Left hindlimb (tissue), 1 donor: ENCODE measurements around the gene ZDHHC14.

Experiments used
- DNase-seq: peaks from one replicate; pipeline ENCODE4 v3.0.0-alpha.2; 2018

The ZDHHC14 gene

GRCh38 chr6:157655139-157655538 lies 274.1 kb downstream of the ZDHHC14 start:
- no peak for DNase-seq

- no peak for DNase-seq
Observed at GRCh38 chr6:157656437-157656997, 275.5 kb downstream of the ZDHHC14 start.

GRCh38 chr6:157657754-157658153 lies 276.8 kb downstream of the ZDHHC14 start:
- no peak for DNase-seq

- DNase-seq = no peak
Observed at GRCh38 chr6:157658301-157658700, 277.3 kb downstream of the ZDHHC14 start.

GRCh38 chr6:157659536-157660271 lies 278.7 kb downstream of the ZDHHC14 start:
- no peak for DNase-seq

- DNase-seq = no peak
Observed at GRCh38 chr6:157660414-157660813, 279.4 kb downstream of the ZDHHC14 start.

- DNase-seq = no peak
Observed at GRCh38 chr6:157661652-157662051, 280.7 kb downstream of the ZDHHC14 start.

GRCh38 chr6:157663261-157663660 lies 282.3 kb downstream of the ZDHHC14 start:
- no peak for DNase-seq

GRCh38 chr6:157665180-157665579 lies 284.2 kb downstream of the ZDHHC14 start:
- DNase-seq = no peak

GRCh38 chr6:157666729-157667128 lies 285.7 kb downstream of the ZDHHC14 start:
- DNase-seq = no peak

- peak; percentile 69 for DNase-seq
Observed at GRCh38 chr6:157667211-157668008, 286.4 kb downstream of the ZDHHC14 start.

GRCh38 chr6:157668009-157668401 lies 287.0 kb downstream of the ZDHHC14 start:
- DNase-seq = no peak

- no peak for DNase-seq
Observed at GRCh38 chr6:157668713-157669112, 287.7 kb downstream of the ZDHHC14 start.

GRCh38 chr6:157669323-157669722 lies 288.3 kb downstream of the ZDHHC14 start:
- no peak for DNase-seq

- peak; percentile 93 for DNase-seq
Observed at GRCh38 chr6:157669747-157670216, 288.8 kb downstream of the ZDHHC14 start.

GRCh38 chr6:157670466-157671186 lies 289.6 kb downstream of the ZDHHC14 start:
- no peak for DNase-seq

- no peak for DNase-seq
Observed at GRCh38 chr6:157672726-157673412, 291.9 kb downstream of the ZDHHC14 start.

- no peak for DNase-seq
Observed at GRCh38 chr6:157673596-157673995, 292.6 kb downstream of the ZDHHC14 start.

GRCh38 chr6:157674061-157674460 lies 293.1 kb downstream of the ZDHHC14 start:
- DNase-seq = no peak

- no peak for DNase-seq
Observed at GRCh38 chr6:157675831-157676230, 294.8 kb downstream of the ZDHHC14 start.

GRCh38 chr6:157676241-157676640 lies 295.3 kb downstream of the ZDHHC14 start:
- DNase-seq = no peak

GRCh38 chr6:157677235-157677634 lies 296.2 kb downstream of the ZDHHC14 start:
- no peak for DNase-seq
